HCT116 (cell line): ENCODE data around the gene NUDT22. TPM values are rescaled to one million over a fixed set of nuclear protein-coding genes. Genes with fewer than 3 reads are reported as not detected.

Source experiments
- ATAC-seq: fragments of 200-7000 bp; cut with Tn5 transposase; 2 replicates; pipeline ENCODE4 v1.9.1; 2020; ENCODE audit warnings: mild to moderate bottlenecking, moderate library complexity
- BruUV-seq: library from RNA; stranded (reverse); fragments of 400-500 nt; replicated peaks from 2 replicates; lab custom pipeline; 2021; lab: Mats Ljungman, UMichigan
- CTCF ChIA-PET: fragments of 300-600 bp; sonication (Branson Sonifier 250); formaldehyde crosslinking; loops from one replicate; lab custom pipeline; 2021; ENCODE audit warnings: antibody characterized with exemption; lab: Charles Lee
- POLR2A ChIA-PET: fragments of 300-600, 350-600 bp; sonication (Branson Sonifier 250); formaldehyde crosslinking; loops from one replicate; lab custom pipeline; 2021; ENCODE audit warnings: antibody characterized with exemption; lab: Charles Lee
- RAD21 ChIA-PET, 2 experiments: fragments of 300-600 bp; sonication (Branson Sonifier 250); formaldehyde crosslinking; loops; one replicate each; lab custom pipeline; 2023; ENCODE audit warnings: low total read pairs in 2 of 2; ENCODE audit not compliant: uncharacterized antibody in 2 of 2, unreplicated experiment in 2 of 2, low non-redundant PET in 1 of 2; lab: Charles Lee
- DNase-seq: peaks from one replicate; pipeline ENCODE4 v3.0.0-alpha.2; 2010; ENCODE audit warnings: low read depth, low spot score
- H2AFZ ChIP-seq: fragments of 200-600 bp; shearing (Covaris generic), sonication (generic); 2 replicates; pipeline ENCODE4 v1.6.1; 2017; ENCODE audit warnings: low read depth, mixed run types, mixed read lengths, antibody characterized with exemption, low read length; ENCODE audit not compliant: poor library complexity, severe bottlenecking
- H3K27ac ChIP-seq: 2 replicates; pipeline ENCODE4 v1.5.1; 2012; ENCODE audit warnings: low read depth, low read length
- H3K27me3 ChIP-seq: fragments of 200-600 bp; sonication (generic); 2 replicates; pipeline ENCODE4 v1.6.1; 2016; ENCODE audit warnings: mixed run types, low read length, mixed read lengths; ENCODE audit not compliant: insufficient read depth
- H3K36me3 ChIP-seq, 2 experiments: fragments of 200-500 bp in 1 of 2; fragments of 200-600 bp in 1 of 2; sonication (Bioruptor generic) in 1 of 2; sonication (generic) in 1 of 2; 2 replicates each; pipeline versions ENCODE4 v1.5.1 to v1.6.1; 2014 to 2016; ENCODE audit warnings: low read length in 2 of 2, inconsistent platforms in 1 of 2, mixed read lengths in 1 of 2, mixed run types in 1 of 2; ENCODE audit not compliant: insufficient read depth in 2 of 2, control insufficient read depth in 1 of 2
- H3K4me1 ChIP-seq, 2 experiments: fragments of 200-600 bp in 1 of 2; sonication (generic) in 1 of 2; 2 replicates each; pipeline versions ENCODE4 v1.5.1 to v1.6.1; 2012 to 2017; ENCODE audit warnings: low read length in 2 of 2, inconsistent platforms in 1 of 2, mild to moderate bottlenecking in 1 of 2, mixed read lengths in 1 of 2, mixed run types in 1 of 2, moderate library complexity in 1 of 2; ENCODE audit not compliant: insufficient read depth in 2 of 2, control insufficient read depth in 1 of 2
- H3K4me2 ChIP-seq: fragments of 200-600 bp; sonication (generic); 2 replicates; pipeline ENCODE4 v1.6.1; 2017; ENCODE audit warnings: mixed run types, low read length, mixed read lengths
- H3K4me3 ChIP-seq, 2 experiments: fragments of 200-600 bp in 1 of 2; sonication (generic) in 1 of 2; replicated peaks in 1 of 2; 2 replicates each; pipeline ENCODE4 v1.5.1; 2011 to 2016; ENCODE audit warnings: low read length in 2 of 2, control low read depth in 1 of 2, low read depth in 1 of 2, mild to moderate bottlenecking in 1 of 2, mixed read lengths in 1 of 2, mixed run types in 1 of 2
- H3K79me2 ChIP-seq: fragments of 200-600 bp; sonication (generic); 2 replicates; pipeline ENCODE4 v1.6.1; 2017; ENCODE audit warnings: mild to moderate bottlenecking, mixed run types, low read length, moderate library complexity, mixed read lengths; ENCODE audit not compliant: insufficient read depth
- H3K9ac ChIP-seq: fragments of 200-600 bp; sonication (generic); 2 replicates; pipeline ENCODE4 v1.6.1; 2016; ENCODE audit warnings: low read length, mixed read lengths
- H3K9me2 ChIP-seq: fragments of 200-600 bp; sonication (generic), shearing (Covaris generic); 2 replicates; pipeline ENCODE4 v1.6.1; 2017; ENCODE audit warnings: mixed run types, mild to moderate bottlenecking, moderate library complexity; ENCODE audit not compliant: insufficient read depth
- H3K9me3 ChIP-seq, 2 experiments: fragments of 200-500 bp in 1 of 2; fragments of 200-600 bp in 1 of 2; sonication (Bioruptor generic) in 1 of 2; sonication (generic) in 1 of 2; 2 replicates each; pipeline ENCODE4 v1.6.1; 2014 to 2017; ENCODE audit warnings: low read length in 2 of 2, mixed read lengths in 2 of 2, inconsistent platforms in 1 of 2, low read depth in 1 of 2, mild to moderate bottlenecking in 1 of 2, mixed run types in 1 of 2, moderate library complexity in 1 of 2; ENCODE audit not compliant: control insufficient read depth in 1 of 2, insufficient read depth in 1 of 2
- H4K20me1 ChIP-seq: fragments of 200-600 bp; sonication (generic), shearing (Covaris generic); 2 replicates; pipeline ENCODE4 v1.6.1; 2017; ENCODE audit warnings: mixed run types, mild to moderate bottlenecking, moderate library complexity; ENCODE audit not compliant: insufficient read depth
- CBX3 ChIP-seq: IDR thresholded peaks from 2 replicates; pipeline ENCODE4 v1.6.1; 2012; ENCODE audit warnings: low read depth
- EGR1 ChIP-seq: IDR thresholded peaks from 2 replicates; pipeline ENCODE4 v1.6.1; 2012; ENCODE audit warnings: low read depth
- ELF1 ChIP-seq: IDR thresholded peaks from 2 replicates; pipeline ENCODE4 v1.6.1; 2012; ENCODE audit warnings: low read depth, borderline replicate concordance
- EZH2 ChIP-seq: fragments of 200-600 bp; sonication (generic); IDR thresholded peaks from 2 replicates; pipeline ENCODE4 v1.6.1; 2017; ENCODE audit warnings: antibody characterized with exemption, mixed run types
- EZH2phosphoT487 ChIP-seq: fragments of 200-600 bp; IDR thresholded peaks from 2 replicates; pipeline ENCODE4 v1.6.1; 2018; ENCODE audit warnings: antibody characterized with exemption, borderline replicate concordance
- FOSL1 ChIP-seq: IDR thresholded peaks from 2 replicates; pipeline ENCODE4 v1.6.1; 2012; ENCODE audit warnings: low read depth
- JUND ChIP-seq: IDR thresholded peaks from 2 replicates; pipeline ENCODE4 v1.6.1; 2012
- POLR2AphosphoS5 ChIP-seq: IDR thresholded peaks from 2 replicates; pipeline ENCODE4 v1.6.1; 2011; ENCODE audit warnings: mild to moderate bottlenecking, low read depth, low read length, moderate library complexity
- RAD21 ChIP-seq: IDR thresholded peaks from 2 replicates; pipeline ENCODE4 v1.6.1; 2012; ENCODE audit warnings: low read depth, mild to moderate bottlenecking
- SIN3A ChIP-seq: IDR thresholded peaks from 2 replicates; pipeline ENCODE4 v1.6.1; 2012; ENCODE audit warnings: low read depth
- SP1 ChIP-seq: IDR thresholded peaks from 2 replicates; pipeline ENCODE4 v1.6.1; 2012; ENCODE audit warnings: low read depth
- SRF ChIP-seq: IDR thresholded peaks from 2 replicates; pipeline ENCODE4 v1.6.1; 2012; ENCODE audit warnings: low read depth
- TCF7L2 ChIP-seq: IDR thresholded peaks from 2 replicates; pipeline ENCODE4 v1.7.0; 2011; ENCODE audit warnings: borderline replicate concordance, inconsistent platforms; ENCODE audit not compliant: insufficient read depth, insufficient read length; ENCODE audit errors: extremely low read depth
- YY1 ChIP-seq: IDR thresholded peaks from 2 replicates; pipeline ENCODE4 v1.6.1; 2011; ENCODE audit warnings: low read length, low read depth, moderate library complexity, mild to moderate bottlenecking; ENCODE audit not compliant: insufficient replicate concordance; ENCODE audit errors: extremely low read depth
- ZFX ChIP-seq: fragments of 450-650 bp; IDR thresholded peaks from 2 replicates; pipeline ENCODE4 v1.6.1; 2017
- intact Hi-C: fragments of 100-400 bp; cut with micrococcal nuclease; formaldehyde crosslinking; loops from 2 replicates; pipeline ENCODE4 v1.10.0; 2022
- total RNA-seq: library from RNA; stranded (reverse); gene quantifications from one replicate; pipeline ENCODE4 v1.2.1, GENCODE V29; 2021; ENCODE audit not compliant: unreplicated experiment
- TF ChIP-seq, protein P1 (sequence below): IDR thresholded peaks from 2 replicates; pipeline ENCODE4 v1.6.1; 2012; ENCODE audit warnings: low read depth
- TF ChIP-seq, protein P2 (sequence below): IDR thresholded peaks from 2 replicates; pipeline ENCODE4 v1.6.1; 2012
- TF ChIP-seq, protein P3 (sequence below): IDR thresholded peaks from 2 replicates; pipeline ENCODE4 v1.6.1; 2012

NUDT22 gene
- total RNA-seq, 1 experiment from 2014 or later: 70.9 TPM

DNA sequence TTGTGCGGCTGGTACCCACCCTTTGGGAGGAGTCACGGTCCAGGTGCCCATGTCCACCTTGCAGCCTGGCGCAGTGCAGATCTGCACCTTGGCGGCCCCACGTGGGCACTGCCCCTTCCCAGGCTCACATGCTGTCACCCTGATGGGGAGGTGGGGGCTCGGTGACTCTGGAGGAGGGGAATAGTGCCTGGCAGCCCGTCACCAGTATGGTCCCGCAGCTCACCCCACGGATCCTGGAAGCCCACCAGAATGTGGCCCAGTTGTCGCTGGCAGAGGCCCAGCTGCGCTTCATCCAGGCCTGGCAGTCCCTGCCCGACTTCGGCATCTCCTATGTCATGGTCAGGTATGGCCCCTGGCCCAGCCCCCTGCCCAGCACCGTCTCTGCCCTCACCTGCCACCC, 5.3 kb upstream of the NUDT22 start:
- Histone ChIP-seq H3K27me3 (no peaks in the 10 kb centered on the region), H3K4me1 (peaks cover 4 to 9% of the 10 kb centered on the region in 2 experiments; a peak in 3 of 4 replicates), H3K27ac (no peak overlapping the region), H3K4me3 (no peak overlapping the region), H4K20me1 (no peaks in the 10 kb centered on the region), H3K79me2 (peaks cover 7% of the 10 kb centered on the region; the same call in 1 of the 2 replicates), H3K4me2 (no peak overlapping the region), H3K36me3 (peaks cover 0 to 6% of the 10 kb centered on the region in 2 experiments; a peak in 1 of 4 replicates), H3K9ac (no peak overlapping the region), H3K9me2 (no peaks in the 10 kb centered on the region), H2AFZ (no peak overlapping the region)
- ATAC-seq (no peak), DNase-seq (no peak)
- intact Hi-C loops: no loop called here
- ChIA-PET RAD21 (no interaction called here), CTCF (no interaction called here)
- BruUV-seq: no TSS peak
- no peak for TF ChIP-seq POLR2AphosphoS5
- TF ChIP-seq ELF1: no peak
- no peak for TF ChIP-seq JUND
- TF ChIP-seq TCF7L2: no peak
- TF ChIP-seq YY1: no peak
- TF ChIP-seq CBX3: no peak
- TF ChIP-seq, all 23 proteins: peak for 0
- POLR2A ChIA-PET: no interaction called here
- H3K9me3 ChIP-seq: no peaks in the 10 kb centered on the region

DNA sequence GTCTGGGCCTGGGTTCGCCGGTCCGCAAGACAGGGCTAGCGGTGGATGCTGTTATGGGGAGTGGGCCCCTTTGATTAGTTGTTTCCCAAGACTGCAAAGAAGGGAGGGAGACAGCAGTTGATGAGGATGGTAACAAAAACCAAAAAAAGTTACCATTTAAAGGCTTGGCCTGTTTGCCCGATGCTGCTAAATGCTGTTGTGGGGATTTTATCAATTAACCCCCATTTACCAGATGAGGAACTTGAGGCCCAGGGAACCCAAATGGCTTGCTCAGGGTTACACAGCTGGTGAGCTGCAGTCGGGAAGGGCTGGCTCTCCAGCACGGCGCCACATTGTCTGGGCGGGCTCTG, 3.4 kb upstream of the NUDT22 start:
- no peaks in the 10 kb centered on the region for H4K20me1 ChIP-seq
- ChIA-PET CTCF (interaction anchor here (1.5 kb wide), 1 partner anchor 82 kb away, joined by 4 read pairs; no protein-coding TSS in a partner anchor), RAD21 (no interaction called here), POLR2A (no interaction called here)
- ATAC-seq: no peak
- H3K27me3 ChIP-seq: no peaks in the 10 kb centered on the region
- peaks cover 0 to 6% of the 10 kb centered on the region in 2 experiments; a peak in 1 of 4 replicates for H3K36me3 ChIP-seq
- no peak overlapping the region for H3K4me2 ChIP-seq
- peaks cover 19% of the 10 kb centered on the region; the same call in 1 of the 2 replicates for H3K79me2 ChIP-seq
- H3K9me2 ChIP-seq: no peaks in the 10 kb centered on the region
- intact Hi-C loops: no loop called here
- H3K4me3 ChIP-seq: no peak overlapping the region
- no peak for DNase-seq
- no peak overlapping the region for H2AFZ ChIP-seq
- peaks cover 9 to 22% of the 10 kb centered on the region in 2 experiments for H3K4me1 ChIP-seq
- H3K9ac ChIP-seq: no peak overlapping the region
- no TSS peak for BruUV-seq
- no peaks in the 10 kb centered on the region for H3K9me3 ChIP-seq
- no peak overlapping the region for H3K27ac ChIP-seq
- TF ChIP-seq, protein P1, sequence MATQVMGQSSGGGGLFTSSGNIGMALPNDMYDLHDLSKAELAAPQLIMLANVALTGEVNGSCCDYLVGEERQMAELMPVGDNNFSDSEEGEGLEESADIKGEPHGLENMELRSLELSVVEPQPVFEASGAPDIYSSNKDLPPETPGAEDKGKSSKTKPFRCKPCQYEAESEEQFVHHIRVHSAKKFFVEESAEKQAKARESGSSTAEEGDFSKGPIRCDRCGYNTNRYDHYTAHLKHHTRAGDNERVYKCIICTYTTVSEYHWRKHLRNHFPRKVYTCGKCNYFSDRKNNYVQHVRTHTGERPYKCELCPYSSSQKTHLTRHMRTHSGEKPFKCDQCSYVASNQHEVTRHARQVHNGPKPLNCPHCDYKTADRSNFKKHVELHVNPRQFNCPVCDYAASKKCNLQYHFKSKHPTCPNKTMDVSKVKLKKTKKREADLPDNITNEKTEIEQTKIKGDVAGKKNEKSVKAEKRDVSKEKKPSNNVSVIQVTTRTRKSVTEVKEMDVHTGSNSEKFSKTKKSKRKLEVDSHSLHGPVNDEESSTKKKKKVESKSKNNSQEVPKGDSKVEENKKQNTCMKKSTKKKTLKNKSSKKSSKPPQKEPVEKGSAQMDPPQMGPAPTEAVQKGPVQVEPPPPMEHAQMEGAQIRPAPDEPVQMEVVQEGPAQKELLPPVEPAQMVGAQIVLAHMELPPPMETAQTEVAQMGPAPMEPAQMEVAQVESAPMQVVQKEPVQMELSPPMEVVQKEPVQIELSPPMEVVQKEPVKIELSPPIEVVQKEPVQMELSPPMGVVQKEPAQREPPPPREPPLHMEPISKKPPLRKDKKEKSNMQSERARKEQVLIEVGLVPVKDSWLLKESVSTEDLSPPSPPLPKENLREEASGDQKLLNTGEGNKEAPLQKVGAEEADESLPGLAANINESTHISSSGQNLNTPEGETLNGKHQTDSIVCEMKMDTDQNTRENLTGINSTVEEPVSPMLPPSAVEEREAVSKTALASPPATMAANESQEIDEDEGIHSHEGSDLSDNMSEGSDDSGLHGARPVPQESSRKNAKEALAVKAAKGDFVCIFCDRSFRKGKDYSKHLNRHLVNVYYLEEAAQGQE: no peak
- TF ChIP-seq YY1 (no peak), SIN3A (no peak), RAD21 (no peak), EZH2 (no peak), EGR1 (no peak), FOSL1 (no peak), SRF (no peak), CBX3 (no peak), SP1 (no peak), EZH2phosphoT487 (no peak), ZFX (no peak), ELF1 (no peak), TCF7L2 (no peak), POLR2AphosphoS5 (no peak)
- TF ChIP-seq, protein P2, sequence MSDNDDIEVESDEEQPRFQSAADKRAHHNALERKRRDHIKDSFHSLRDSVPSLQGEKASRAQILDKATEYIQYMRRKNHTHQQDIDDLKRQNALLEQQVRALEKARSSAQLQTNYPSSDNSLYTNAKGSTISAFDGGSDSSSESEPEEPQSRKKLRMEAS: no peak
- TF ChIP-seq, protein P3, sequence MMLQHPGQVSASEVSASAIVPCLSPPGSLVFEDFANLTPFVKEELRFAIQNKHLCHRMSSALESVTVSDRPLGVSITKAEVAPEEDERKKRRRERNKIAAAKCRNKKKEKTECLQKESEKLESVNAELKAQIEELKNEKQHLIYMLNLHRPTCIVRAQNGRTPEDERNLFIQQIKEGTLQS: no peak
